Measurements from ENCODE around the gene CITED2. TPM values are rescaled to one million over a fixed set of nuclear protein-coding genes. Genes with fewer than 3 reads are reported as not detected.

Gene CITED2
- total RNA-seq, 2 donors from 2014 or later: 119 to 208 TPM

GRCh38 chr6:139391709-139392108 is 17.3 kb upstream of the CITED2 start:
- H3K27ac ChIP-seq: no peak overlapping the region
- H3K9me3 ChIP-seq: no peaks in the 10 kb centered on the region
- H3K36me3 ChIP-seq: no peaks in the 10 kb centered on the region
- DNase-seq (ENCODE audit: low spot score): no peak
- TF ChIP-seq CTCF (IDR thresholded peaks at IDR 0.05): no peak
- H3K4me3 ChIP-seq: no peak overlapping the region
- H3K4me1 ChIP-seq: no peaks in the 10 kb centered on the region
- no peaks in the 10 kb centered on the region for H3K27me3 ChIP-seq

DNA sequence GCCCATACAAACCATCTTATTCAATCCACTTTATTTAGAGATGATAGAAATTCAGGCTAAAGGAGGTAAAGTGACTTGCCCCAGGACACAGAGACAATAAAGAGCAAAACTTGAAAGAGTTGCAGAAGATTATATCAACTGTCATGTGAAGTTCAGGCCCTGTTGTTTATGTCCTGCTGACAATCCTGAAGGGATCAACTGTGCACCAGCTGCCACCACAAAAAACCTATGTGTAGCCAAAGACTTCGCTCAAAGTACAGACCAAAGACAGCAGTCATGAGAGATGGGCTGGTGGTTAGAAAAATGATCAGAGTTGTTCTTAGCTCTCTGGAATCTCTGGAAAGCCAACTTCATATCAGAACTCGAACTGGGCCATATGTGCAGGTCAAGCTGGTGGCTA is 16.0 kb upstream of the CITED2 start:
- no peak for DNase-seq (ENCODE audit: low spot score)
- Histone ChIP-seq H3K27me3 (no peaks in the 10 kb centered on the region), H3K27ac (no peak overlapping the region), H3K4me1 (no peaks in the 10 kb centered on the region), H3K4me3 (no peak overlapping the region), H3K36me3 (no peaks in the 10 kb centered on the region), H3K9me3 (no peaks in the 10 kb centered on the region)
- no peak for TF ChIP-seq CTCF (IDR thresholded peaks at IDR 0.05)

GRCh38 chr6:139388384-139388783 is 13.9 kb upstream of the CITED2 start:
- Histone ChIP-seq H3K9me3 (no peaks in the 10 kb centered on the region), H3K4me3 (no peak overlapping the region), H3K4me1 (no peaks in the 10 kb centered on the region), H3K27me3 (no peaks in the 10 kb centered on the region), H3K36me3 (no peaks in the 10 kb centered on the region), H3K27ac (no peak overlapping the region)
- TF ChIP-seq CTCF (IDR thresholded peaks at IDR 0.05): no peak
- DNase-seq (ENCODE audit: low spot score): no peak

GRCh38 chr6:139386404-139386803 is 12.0 kb upstream of the CITED2 start:
- no peaks in the 10 kb centered on the region for H3K4me1 ChIP-seq
- no peaks in the 10 kb centered on the region for H3K27me3 ChIP-seq
- H3K4me3 ChIP-seq: no peak overlapping the region
- TF ChIP-seq CTCF (IDR thresholded peaks at IDR 0.05): no peak
- H3K36me3 ChIP-seq: no peaks in the 10 kb centered on the region
- no peak overlapping the region for H3K27ac ChIP-seq
- peaks cover 0 to 6% of the 10 kb centered on the region in 2 donors for H3K9me3 ChIP-seq
- no peak for DNase-seq (ENCODE audit: low spot score)

DNA sequence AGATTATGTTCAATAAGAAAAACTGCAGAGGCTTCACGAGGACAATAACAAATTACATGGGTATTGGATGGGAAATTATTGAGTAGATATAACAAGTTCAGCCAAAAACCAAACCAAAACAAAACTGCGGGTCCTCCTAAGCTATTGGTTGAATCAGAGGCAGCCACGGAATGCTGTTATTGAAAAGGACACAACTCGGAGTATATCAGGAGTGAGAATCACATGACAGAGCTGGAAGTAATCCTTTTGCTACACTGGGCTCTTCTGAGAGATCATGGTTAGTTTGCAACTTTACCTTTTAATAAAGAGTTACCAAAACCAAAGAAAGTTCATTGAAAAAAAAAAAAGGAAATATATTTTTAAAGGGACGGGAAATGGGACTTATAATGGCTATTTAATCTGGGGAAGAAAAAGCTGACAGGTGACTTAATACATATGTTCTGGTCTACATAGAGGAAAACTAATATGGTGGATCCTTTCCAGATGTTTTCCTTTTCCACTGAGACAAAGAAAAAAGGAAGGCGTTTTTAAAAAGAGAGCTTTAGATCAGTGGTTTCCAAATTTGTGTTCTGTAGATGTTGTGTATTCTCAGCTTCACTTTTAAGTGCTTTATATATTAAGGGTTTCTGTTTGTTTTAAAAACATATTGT is 6.9 kb upstream of the CITED2 start:
- Histone ChIP-seq H3K36me3 (no peaks in the 10 kb centered on the region), H3K27ac (peak overlapping the region in 1 of 2 donors; percentile 25), H3K27me3 (no peaks in the 10 kb centered on the region), H3K4me3 (no peak overlapping the region), H3K9me3 (peaks cover 0 to 6% of the 10 kb centered on the region in 2 donors), H3K4me1 (peaks cover 0 to 10% of the 10 kb centered on the region in 2 donors)
- DNase-seq (ENCODE audit: low spot score): no peak
- TF ChIP-seq CTCF (IDR thresholded peaks at IDR 0.05): no peak

DNA sequence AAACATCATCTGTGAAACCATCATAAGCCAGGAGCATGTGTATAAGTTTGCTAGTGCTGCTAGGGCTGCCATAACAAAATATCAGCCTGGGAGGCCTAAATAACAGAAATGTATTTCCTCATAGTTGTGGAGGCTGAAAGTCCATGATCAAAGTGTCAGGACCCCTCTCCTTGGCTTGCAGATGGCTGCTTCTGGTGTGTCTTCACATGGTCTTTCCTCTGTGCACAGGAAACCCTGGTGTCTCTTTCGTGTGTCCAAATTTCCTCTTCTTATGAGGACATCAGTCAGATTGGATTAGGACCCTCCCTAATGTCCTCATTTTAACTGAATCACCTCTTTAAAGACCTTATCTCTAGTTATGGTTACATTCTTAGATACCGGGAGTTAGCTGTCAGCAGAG is 6.2 kb upstream of the CITED2 start:
- no peak overlapping the region for H3K4me3 ChIP-seq
- H3K27ac ChIP-seq: peak overlapping the region in 1 of 2 donors; percentile 15
- peaks cover 0 to 13% of the 10 kb centered on the region in 2 donors for H3K4me1 ChIP-seq
- DNase-seq (ENCODE audit: low spot score): no peak
- no peaks in the 10 kb centered on the region for H3K27me3 ChIP-seq
- H3K9me3 ChIP-seq: peaks cover 0 to 6% of the 10 kb centered on the region in 2 donors
- no peaks in the 10 kb centered on the region for H3K36me3 ChIP-seq
- TF ChIP-seq CTCF (IDR thresholded peaks at IDR 0.05): no peak

Data from right atrium auricular region (tissue), 2 donors.